ENCODE results near the gene PALLD. TPM values are rescaled to one million over a fixed set of nuclear protein-coding genes. Genes with fewer than 3 reads are reported as not detected.

The PALLD gene
- total and polyA plus RNA-seq, 2 of the 8 experiments (the other 6 are each of a cell fraction or from before 2014, with no cell fraction given) = 10.5 to 25.0 TPM

DNA sequence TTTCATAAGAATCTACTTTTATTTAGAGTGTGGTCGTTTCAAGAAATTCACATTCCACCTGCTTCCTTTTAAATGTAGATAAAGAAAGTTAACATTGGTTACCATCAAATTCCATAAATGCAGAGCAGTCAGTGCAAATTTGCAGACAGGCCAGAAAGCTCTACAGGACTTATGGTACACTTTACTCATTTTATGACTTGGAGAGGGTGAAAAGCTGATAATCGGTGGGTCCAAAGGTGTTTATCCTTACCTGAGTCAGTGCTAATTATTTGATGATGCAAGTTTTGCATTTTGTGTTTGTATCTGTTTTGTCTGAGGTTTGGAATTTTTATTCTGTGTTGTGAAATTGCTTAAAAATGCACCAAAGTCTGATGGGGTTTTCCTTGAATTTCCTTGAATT is 193.3 kb downstream of the PALLD start:
- Histone ChIP-seq H3K4ac (replicated peaks; ENCODE audit: insufficient read length, low read depth, low read length) (no peak overlapping the region), H3K79me2 (ENCODE audit: control insufficient read depth in 1 of 2, insufficient read depth in 2 of 2, low read length in 2 of 2) (no peaks in the 10 kb centered on the region), H4K5ac (ENCODE audit: insufficient read length, low read depth, low read length) (no peak overlapping the region), H3K23me2 (ENCODE audit: low read depth, low read length) (no peaks in the 10 kb centered on the region), H2BK12ac (ENCODE audit: low read depth, low read length) (no peak overlapping the region), H3K27me3 (replicated peaks in 1 of 4; ENCODE audit: control insufficient read depth in 3 of 4, extremely low read depth in 1 of 4, insufficient read depth in 3 of 4, low read length in 3 of 4) (peaks cover 0 to 1% (median 0%) of the 10 kb centered on the region in 4 experiments; a peak in 1 of 7 replicates), H2AFZ (ENCODE audit: low read length) (no peak overlapping the region), H3K79me1 (ENCODE audit: low read depth, low read length) (no peaks in the 10 kb centered on the region), H3K4me3 (ENCODE audit: extremely low read depth in 1 of 4, insufficient read depth in 2 of 4, low read depth in 3 of 4, low read length in 4 of 4) (no peak overlapping the region), H3K9ac (replicated peaks in 1 of 4; ENCODE audit: extremely low read depth in 1 of 4, low read depth in 3 of 4, low read length in 3 of 4) (no peak overlapping the region), H3K23ac (ENCODE audit: insufficient read length) (no peak overlapping the region), H2BK120ac (replicated peaks; ENCODE audit: low read depth, low read length) (no peak overlapping the region), H4K91ac (replicated peaks; ENCODE audit: insufficient read length, low read length) (no peak overlapping the region), H3K4me2 (ENCODE audit: insufficient read depth in 1 of 2, low read depth in 2 of 2, low read length in 2 of 2) (no peak overlapping the region), H4K20me1 (replicated peaks in 1 of 2; ENCODE audit: control insufficient read depth in 1 of 2, insufficient read depth in 2 of 2, low read length in 2 of 2) (no peaks in the 10 kb centered on the region), H3K4me1 (replicated peaks in 1 of 4; ENCODE audit: control insufficient read depth in 3 of 4, insufficient read depth in 4 of 4, low read length in 3 of 4) (peaks cover 0 to 2% (median 0%) of the 10 kb centered on the region in 4 experiments; a peak in 1 of 7 replicates), H2AK5ac (ENCODE audit: low read depth, low read length) (no peak overlapping the region), H2BK20ac (ENCODE audit: low read length) (no peak overlapping the region), H2BK15ac (ENCODE audit: low read length) (no peak overlapping the region), H3K36me3 (ENCODE audit: control insufficient read depth in 2 of 4, insufficient read depth in 4 of 4, low read length in 3 of 4) (no peaks in the 10 kb centered on the region), H3K18ac (ENCODE audit: extremely low read depth, low read length) (no peak overlapping the region), H3K14ac (ENCODE audit: insufficient read length) (no peak overlapping the region), H3K27ac (ENCODE audit: low read depth, low read length) (no peak overlapping the region), H3K9me3 (ENCODE audit: insufficient read depth in 2 of 2, low read depth in 1 of 2, low read length in 1 of 2) (no peaks in the 10 kb centered on the region), H4K8ac (ENCODE audit: extremely low read depth, insufficient read depth, low read length) (no peak overlapping the region), H3K56ac (replicated peaks; ENCODE audit: insufficient read length, low read depth, low read length) (no peak overlapping the region), H2BK5ac (ENCODE audit: low read depth, low read length) (no peak overlapping the region)
- DNase-seq (ENCODE audit: low read depth in 1 of 2, low spot score in 2 of 2) (no peak), FAIRE-seq (no peak)
- ChIA-PET CTCF (ENCODE audit: partially characterized antibody) (interaction anchor here (0.5 to 1.2 kb wide), 2 partner anchors 14 to 103 kb away, joined by 3 read pairs; no protein-coding TSS in a partner anchor), POLR2A (ENCODE audit: partially characterized antibody) (no interaction called here)
- 86% methylated on average over 2 of the region's 2 CpGs; no CpG with 5 or more reads in 1 of the 2 experiments for WGBS, 2 experiments (ENCODE audit: extremely low coverage in 1 of 2, insufficient coverage in 1 of 2, insufficient read length in 1 of 2, insufficient replicate concordance in 2 of 2, low coverage in 1 of 2, low lambda C conversion rate in 2 of 2, missing lambda C conversion rate in 1 of 2)
- TF ChIP-seq MAFK (IDR thresholded peaks at IDR 0.05; ENCODE audit: low read depth, low read length) (no peak), EZH2 (IDR thresholded peaks at IDR 0.05; ENCODE audit: low read depth, low read length, severe bottlenecking) (no peak), RNF2 (IDR thresholded peaks at IDR 0.05; ENCODE audit: borderline replicate concordance, low read depth, low read length, missing control alignments, poor library complexity, severe bottlenecking) (no peak), TAF7 (optimal IDR thresholded peaks at IDR 0.05; ENCODE audit: borderline replicate concordance, low read depth, low read length) (no peak), CTCF (IDR thresholded peaks at IDR 0.05; ENCODE audit: control extremely low read depth in 1 of 3, insufficient read depth in 1 of 3, low read depth in 1 of 3, low read length in 3 of 3) (no peak), TEAD4 (IDR thresholded peaks at IDR 0.05; ENCODE audit: low read depth, low read length) (no peak), CREB1 (IDR thresholded peaks at IDR 0.05) (no peak), ASH2L (IDR thresholded peaks at IDR 0.05; ENCODE audit: low read length) (no peak), SRF (IDR thresholded peaks at IDR 0.05; ENCODE audit: low read depth, low read length) (no peak)
- TF ChIP-seq, protein P1, sequence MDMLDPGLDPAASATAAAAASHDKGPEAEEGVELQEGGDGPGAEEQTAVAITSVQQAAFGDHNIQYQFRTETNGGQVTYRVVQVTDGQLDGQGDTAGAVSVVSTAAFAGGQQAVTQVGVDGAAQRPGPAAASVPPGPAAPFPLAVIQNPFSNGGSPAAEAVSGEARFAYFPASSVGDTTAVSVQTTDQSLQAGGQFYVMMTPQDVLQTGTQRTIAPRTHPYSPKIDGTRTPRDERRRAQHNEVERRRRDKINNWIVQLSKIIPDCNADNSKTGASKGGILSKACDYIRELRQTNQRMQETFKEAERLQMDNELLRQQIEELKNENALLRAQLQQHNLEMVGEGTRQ (IDR thresholded peaks at IDR 0.05; ENCODE audit: low read length) = no peak

Measured in H1 (cell line).